ENCODE measurements around the gene D2HGDH. TPM values are rescaled to one million over a fixed set of nuclear protein-coding genes. Genes with fewer than 3 reads are reported as not detected.

The D2HGDH gene
- total and polyA plus RNA-seq, 2 of the 13 experiments (the other 11 are each of a cell fraction or from before 2014, with no cell fraction given) = 19.2 to 20.3 TPM

- TF ChIP-seq, protein P1, sequence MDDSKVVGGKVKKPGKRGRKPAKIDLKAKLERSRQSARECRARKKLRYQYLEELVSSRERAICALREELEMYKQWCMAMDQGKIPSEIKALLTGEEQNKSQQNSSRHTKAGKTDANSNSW (CRISPR knock-in tag; IDR thresholded peaks at IDR 0.05; ENCODE audit: borderline replicate concordance) = 0 out of 2 replicates have a peak, but pooled peaks have one; percentile 44
- TF ChIP-seq FIP1L1 (IDR thresholded peaks at IDR 0.05; ENCODE audit: borderline replicate concordance, insufficient read depth, low read depth, low read length) (no peak), SMC3 (IDR thresholded peaks at IDR 0.05; ENCODE audit: low read length) (peak; percentile 10; the same call in 1 of the 2 replicates), MIER2 (CRISPR knock-in tag; IDR thresholded peaks at IDR 0.05) (peak; percentile 18; the same call in 1 of the 2 replicates), ZNF605 (CRISPR knock-in tag; IDR thresholded peaks at IDR 0.05) (0 out of 2 replicates have a peak, but pooled peaks have one; percentile 21), SMAD9 (CRISPR knock-in tag; IDR thresholded peaks at IDR 0.05) (0 out of 2 replicates have a peak, but pooled peaks have one; percentile 68), ZNF30 (CRISPR knock-in tag; IDR thresholded peaks at IDR 0.05) (no peak), ATF4 (CRISPR knock-in tag; IDR thresholded peaks at IDR 0.05) (peak in 1 of 2 experiments; percentile 59; a peak in 1 of 4 replicates), ZBTB20 (CRISPR knock-in tag; IDR thresholded peaks at IDR 0.05; ENCODE audit: borderline replicate concordance, low read depth) (no peak), ZNF557 (CRISPR knock-in tag; IDR thresholded peaks at IDR 0.05) (0 out of 2 replicates have a peak, but pooled peaks have one; percentile 62), NCOA1 (CRISPR knock-in tag; IDR thresholded peaks at IDR 0.05) (peak; percentile 64; the same call in 1 of the 2 replicates), ARID2 (CRISPR knock-in tag; IDR thresholded peaks at IDR 0.05; ENCODE audit: borderline replicate concordance) (peak; percentile 93), ZNF362 (CRISPR knock-in tag; IDR thresholded peaks at IDR 0.05; ENCODE audit: borderline replicate concordance) (peak; percentile 53; the same call in 1 of the 2 replicates), MZF1 (CRISPR knock-in tag; IDR thresholded peaks at IDR 0.05; ENCODE audit: borderline replicate concordance) (0 out of 2 replicates have a peak, but pooled peaks have one; percentile 12), PTBP1 (IDR thresholded peaks at IDR 0.05; ENCODE audit: low read depth, low read length, poor library complexity, severe bottlenecking) (peak; percentile 8), RFXANK (CRISPR knock-in tag; IDR thresholded peaks at IDR 0.05) (0 out of 2 replicates have a peak, but pooled peaks have one; percentile 36), ZC3H13 (CRISPR knock-in tag; IDR thresholded peaks at IDR 0.05) (0 out of 2 replicates have a peak, but pooled peaks have one; percentile 84), BHLHE40 (IDR thresholded peaks at IDR 0.05; ENCODE audit: low read length) (peak; percentile 89), ATF7 (IDR thresholded peaks at IDR 0.05) (no peak), ATF7 (CRISPR knock-in tag; IDR thresholded peaks at IDR 0.05) (no peak; the same call in 1 of the 2 replicates), ZKSCAN8 (CRISPR knock-in tag; IDR thresholded peaks at IDR 0.05; ENCODE audit: borderline replicate concordance) (no peak)
- TF ChIP-seq, protein P2, sequence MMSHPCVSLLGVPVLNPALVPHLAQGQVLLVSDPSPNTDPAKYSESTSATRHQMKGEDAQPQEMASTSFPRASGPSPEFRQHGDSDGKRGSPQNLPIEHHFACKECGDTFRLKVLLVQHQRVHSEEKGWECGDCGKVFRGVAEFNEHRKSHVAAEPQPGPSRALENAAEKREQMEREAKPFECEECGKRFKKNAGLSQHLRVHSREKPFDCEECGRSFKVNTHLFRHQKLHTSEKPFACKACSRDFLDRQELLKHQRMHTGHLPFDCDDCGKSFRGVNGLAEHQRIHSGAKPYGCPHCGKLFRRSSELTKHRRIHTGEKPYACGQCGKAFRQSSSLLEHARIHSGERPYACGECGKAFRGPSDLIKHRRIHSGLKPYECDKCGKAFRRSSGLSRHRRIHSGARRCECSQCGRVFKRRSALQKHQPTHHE (CRISPR knock-in tag; IDR thresholded peaks at IDR 0.05; ENCODE audit: borderline replicate concordance) = no peak
- TF ChIP-seq, protein P3, sequence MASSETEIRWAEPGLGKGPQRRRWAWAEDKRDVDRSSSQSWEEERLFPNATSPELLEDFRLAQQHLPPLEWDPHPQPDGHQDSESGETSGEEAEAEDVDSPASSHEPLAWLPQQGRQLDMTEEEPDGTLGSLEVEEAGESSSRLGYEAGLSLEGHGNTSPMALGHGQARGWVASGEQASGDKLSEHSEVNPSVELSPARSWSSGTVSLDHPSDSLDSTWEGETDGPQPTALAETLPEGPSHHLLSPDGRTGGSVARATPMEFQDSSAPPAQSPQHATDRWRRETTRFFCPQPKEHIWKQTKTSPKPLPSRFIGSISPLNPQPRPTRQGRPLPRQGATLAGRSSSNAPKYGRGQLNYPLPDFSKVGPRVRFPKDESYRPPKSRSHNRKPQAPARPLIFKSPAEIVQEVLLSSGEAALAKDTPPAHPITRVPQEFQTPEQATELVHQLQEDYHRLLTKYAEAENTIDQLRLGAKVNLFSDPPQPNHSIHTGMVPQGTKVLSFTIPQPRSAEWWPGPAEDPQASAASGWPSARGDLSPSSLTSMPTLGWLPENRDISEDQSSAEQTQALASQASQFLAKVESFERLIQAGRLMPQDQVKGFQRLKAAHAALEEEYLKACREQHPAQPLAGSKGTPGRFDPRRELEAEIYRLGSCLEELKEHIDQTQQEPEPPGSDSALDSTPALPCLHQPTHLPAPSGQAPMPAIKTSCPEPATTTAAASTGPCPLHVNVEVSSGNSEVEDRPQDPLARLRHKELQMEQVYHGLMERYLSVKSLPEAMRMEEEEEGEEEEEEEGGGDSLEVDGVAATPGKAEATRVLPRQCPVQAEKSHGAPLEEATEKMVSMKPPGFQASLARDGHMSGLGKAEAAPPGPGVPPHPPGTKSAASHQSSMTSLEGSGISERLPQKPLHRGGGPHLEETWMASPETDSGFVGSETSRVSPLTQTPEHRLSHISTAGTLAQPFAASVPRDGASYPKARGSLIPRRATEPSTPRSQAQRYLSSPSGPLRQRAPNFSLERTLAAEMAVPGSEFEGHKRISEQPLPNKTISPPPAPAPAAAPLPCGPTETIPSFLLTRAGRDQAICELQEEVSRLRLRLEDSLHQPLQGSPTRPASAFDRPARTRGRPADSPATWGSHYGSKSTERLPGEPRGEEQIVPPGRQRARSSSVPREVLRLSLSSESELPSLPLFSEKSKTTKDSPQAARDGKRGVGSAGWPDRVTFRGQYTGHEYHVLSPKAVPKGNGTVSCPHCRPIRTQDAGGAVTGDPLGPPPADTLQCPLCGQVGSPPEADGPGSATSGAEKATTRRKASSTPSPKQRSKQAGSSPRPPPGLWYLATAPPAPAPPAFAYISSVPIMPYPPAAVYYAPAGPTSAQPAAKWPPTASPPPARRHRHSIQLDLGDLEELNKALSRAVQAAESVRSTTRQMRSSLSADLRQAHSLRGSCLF (CRISPR knock-in tag; IDR thresholded peaks at IDR 0.05; ENCODE audit: borderline replicate concordance) = no peak
Measured at GRCh38 chr2:241701149-241701398, 33.4 kb upstream of the D2HGDH start (continued).

Measured in HepG2 (cell line).